Right hindlimb (tissue), 1 donor: Measurements from ENCODE around the gene TUBGCP6.
"Not testable (repeated sequence)": the region's sequence is repeated elsewhere in the genome, so short reads cannot be mapped to it uniquely, and the experiment has no call there.

Experiments
- DNase-seq: peaks from one replicate; pipeline ENCODE4 v3.0.0-alpha.2; 2018

Gene TUBGCP6

GRCh38 chr22:50178871-50179869 is 65.7 kb downstream of the TUBGCP6 start:
- DNase-seq, result peak; percentile 13

- DNase-seq, result peak; percentile 27
Observed at GRCh38 chr22:50178471-50178864, 66.4 kb downstream of the TUBGCP6 start.

DNA sequence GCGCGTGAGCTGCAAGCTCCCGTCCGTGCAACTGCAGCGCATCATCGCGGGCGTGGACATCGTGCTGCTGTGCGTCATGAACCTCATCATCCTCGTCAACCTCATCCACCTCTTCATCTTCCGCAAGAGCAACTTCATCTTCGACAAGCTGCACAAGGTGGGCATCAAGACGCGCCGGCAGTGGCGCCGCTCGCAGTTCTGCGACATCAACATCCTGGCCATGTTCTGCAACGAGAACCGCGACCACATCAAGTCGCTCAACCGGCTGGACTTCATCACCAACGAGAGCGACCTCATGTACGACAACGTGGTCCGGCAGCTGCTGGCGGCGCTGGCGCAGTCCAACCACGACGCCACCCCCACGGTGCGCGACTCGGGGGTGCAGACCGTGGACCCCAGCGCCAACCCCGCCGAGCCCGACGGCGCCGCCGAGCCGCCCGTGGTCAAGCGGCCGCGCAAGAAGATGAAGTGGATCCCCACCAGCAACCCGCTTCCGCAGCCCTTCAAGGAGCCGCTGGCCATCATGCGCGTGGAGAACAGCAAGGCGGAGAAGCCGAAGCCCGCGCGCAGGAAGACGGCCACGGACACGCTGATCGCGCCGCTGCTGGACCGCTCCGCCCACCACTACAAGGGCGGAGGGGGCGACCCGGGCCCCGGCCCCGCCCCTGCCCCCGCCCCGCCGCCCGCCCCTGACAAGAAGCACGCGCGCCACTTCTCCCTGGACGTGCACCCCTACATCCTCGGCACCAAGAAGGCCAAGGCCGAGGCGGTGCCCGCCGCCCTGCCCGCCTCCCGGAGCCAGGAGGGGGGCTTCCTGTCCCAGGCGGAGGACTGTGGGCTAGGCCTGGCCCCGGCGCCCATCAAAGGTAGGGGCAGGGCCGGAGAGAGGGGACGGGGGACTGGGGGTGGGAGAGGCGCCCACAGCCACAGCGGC is 67.0 kb downstream of the TUBGCP6 start:
- DNase-seq, result no peak

DNA sequence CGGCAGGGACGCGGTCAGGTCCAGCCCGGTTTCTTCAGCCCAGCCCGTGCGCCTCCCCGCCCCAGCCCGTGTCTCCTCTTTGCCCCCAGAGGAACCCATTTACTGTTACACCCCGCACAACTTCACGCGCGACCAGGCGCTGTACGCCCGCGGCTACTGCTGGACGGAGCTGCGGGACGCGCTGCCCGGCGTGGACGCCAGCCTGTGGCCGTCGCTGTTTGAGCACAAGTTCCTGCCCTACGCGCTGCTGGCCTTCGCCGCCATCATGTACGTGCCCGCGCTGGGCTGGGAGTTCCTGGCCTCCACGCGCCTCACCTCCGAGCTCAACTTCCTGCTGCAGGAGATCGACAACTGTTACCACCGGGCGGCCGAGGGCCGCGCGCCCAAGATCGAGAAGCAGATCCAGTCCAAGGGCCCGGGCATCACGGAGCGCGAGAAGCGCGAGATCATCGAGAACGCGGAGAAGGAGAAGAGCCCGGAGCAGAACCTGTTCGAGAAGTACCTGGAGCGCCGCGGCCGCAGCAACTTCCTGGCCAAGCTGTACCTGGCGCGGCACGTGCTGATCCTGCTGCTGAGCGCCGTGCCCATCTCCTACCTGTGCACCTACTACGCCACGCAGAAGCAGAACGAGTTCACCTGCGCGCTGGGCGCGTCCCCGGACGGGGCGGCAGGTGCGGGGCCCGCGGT is 67.8 kb downstream of the TUBGCP6 start:
- DNase-seq, result no peak

GRCh38 chr22:50175921-50176849 is 68.6 kb downstream of the TUBGCP6 start:
- no peak for DNase-seq

DNA sequence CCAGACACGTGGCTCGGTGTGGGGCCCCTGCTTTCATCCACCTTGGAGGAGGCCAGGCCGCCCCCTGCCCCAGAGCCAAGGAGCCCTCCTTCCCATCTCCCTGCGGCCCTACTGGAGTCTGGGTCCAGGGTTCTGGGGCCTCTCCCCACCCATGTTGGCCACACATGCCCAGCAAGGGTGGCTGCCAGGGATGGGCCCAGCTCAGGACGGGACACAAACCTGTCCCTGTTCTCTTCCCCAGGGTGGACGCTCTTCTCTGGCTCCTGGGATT is 69.7 kb downstream of the TUBGCP6 start:
- DNase-seq, result no peak

DNA sequence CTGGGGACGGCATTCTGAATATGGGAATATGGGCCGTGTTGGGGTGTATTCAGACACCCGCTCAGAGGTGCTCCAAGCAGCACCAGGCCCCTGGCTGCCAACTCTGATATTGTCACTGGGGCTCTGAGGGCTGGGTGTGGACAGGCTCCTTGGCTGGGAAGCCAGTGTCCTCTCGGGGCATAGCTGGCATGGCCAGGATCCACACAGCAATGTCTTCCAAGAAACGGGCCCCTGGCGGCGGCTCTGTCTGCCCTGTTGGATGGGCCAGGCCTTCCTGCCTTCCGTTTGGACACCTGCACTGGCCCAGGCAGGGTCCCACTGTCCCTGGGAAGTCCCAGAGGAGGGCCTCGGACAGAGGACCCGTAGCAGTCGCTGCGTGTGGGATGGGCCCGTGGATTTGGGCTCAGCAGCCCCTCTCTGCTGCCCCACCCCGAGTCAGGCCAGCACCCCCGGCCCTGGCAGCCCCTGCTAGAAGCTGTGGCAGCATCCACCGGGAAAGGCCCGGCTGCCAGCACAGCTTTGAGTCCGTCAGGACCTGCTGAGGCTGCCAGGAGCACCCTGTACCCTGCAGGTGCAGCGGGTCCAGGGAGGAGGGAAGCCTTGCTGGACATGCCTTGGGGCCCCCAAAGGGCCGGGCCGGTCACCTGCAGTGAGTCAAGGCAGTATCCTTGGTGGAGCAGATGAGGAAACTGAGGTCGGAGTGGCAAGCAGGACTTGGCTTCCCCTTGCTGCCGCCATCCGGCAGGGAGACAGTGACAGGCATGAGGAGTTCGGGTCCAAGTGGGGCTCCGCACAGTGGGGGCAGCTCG is 70.2 kb downstream of the TUBGCP6 start:
- DNase-seq, result no peak

DNA sequence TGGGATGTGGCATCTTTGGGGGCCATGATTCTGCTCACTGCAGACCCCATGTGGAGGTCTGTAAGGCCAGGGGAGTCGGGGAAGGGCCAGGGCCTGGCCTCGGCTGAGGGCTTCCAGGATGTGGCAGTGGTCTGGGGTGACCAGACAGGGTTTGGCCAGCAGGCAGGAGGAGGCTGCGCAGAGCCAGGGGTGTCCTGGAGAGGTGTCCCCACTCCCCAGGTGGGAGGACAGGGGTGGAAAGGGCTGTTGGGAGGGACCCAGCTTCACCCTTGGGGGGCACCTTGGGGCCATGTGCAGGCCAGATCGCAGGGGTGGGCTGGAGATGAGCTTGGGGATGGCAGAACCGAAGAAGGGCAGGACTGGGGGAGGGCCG is 70.9 kb downstream of the TUBGCP6 start:
- DNase-seq, result no peak

DNA sequence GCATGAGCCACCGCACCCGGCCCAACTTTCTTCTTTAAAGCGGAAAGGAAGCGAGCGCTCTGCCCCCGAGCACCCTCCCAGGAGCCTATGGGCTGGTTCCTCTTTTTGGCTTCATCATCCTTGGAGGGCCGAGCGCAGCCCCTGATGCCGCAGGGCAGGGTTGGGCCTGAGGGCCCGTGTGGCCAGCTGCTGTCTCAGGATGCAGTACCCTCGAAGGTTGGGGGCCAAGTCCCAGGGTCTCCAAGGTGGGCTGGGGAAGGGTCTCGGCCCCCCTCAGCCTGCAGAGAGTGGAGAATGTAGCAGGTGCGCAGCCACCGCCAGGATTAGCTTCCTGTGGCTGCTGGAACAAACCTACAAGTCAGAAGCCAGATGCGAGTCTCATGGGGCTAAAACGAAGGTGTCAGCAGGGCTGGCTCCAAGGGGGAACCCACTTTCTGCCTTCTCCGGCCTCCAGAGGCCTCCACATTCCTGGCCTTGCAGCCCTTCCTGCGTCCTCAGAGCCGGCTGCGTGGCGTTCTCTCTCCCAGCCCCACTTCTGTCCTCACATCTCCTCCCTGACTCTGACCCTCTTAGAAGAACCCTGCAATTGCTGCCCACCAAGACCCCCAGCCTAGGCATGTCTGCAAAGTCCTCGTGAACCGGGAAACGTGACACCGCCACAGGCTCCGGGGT is 71.4 kb downstream of the TUBGCP6 start:
- DNase-seq, result no peak

DNA sequence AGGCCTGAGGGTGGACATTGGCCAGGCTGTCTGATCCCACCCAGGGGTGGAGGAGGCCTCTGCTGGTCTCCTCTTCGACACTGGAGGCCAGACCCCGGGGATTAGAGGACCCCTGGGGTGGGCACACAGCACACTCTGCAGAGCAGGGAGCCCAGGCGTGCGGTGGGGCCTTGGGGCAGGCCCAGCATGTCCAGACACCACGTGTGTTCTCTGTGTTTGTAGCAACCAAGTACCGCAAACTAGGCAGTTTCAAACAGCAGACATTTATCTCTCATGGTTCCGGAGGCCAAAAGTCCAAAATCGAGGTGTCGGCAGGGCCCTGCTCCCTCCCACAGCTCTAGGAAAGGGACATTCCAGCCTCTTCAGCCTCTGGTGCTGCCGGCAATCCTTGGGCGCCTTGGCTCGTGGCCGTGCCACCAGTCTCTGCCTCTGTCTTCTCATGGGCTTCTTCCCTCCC is 72.8 kb downstream of the TUBGCP6 start:
- no peak for DNase-seq

- DNase-seq, result no peak
Observed at GRCh38 chr22:50171319-50171964, 73.4 kb downstream of the TUBGCP6 start.

DNA sequence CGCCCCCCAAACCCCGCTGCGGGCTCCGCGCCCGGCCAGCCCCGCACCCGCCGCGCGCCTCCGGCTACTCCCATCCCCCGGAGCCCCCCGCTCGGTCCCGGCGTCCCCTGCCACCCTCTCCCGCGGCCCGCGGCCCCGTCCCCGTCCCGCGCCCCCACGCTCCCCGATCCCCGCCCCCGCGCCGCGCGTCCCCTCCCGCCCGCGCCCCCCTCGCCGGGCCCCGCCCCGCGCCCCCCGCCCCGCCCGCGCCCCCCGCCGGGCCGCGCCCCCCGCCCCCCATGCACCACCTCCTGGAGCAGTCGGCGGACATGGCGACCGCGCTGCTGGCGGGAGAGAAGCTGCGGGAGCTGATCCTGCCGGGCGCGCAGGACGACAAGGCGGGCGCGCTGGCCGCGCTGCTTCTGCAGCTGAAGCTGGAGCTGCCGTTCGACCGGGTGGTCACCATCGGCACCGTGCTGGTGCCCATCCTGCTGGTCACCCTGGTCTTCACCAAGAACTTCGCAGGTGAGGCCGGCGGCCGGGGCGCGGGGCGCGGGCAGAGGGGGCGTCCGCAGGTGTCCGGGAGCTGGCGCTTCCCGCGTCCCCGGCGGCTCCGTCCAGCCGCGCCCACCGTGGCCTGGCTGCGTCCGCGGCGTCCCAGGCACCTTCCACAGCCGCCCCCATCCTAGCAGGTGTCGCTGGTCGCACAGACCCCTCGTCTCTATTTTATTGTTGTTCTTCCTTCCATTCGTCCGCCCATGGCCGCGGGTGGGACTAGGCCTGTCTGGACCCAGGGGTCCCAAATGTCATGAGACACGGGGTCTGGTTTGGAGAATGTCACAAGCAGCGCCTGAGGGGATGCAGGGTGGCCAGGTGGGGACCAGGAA is 74.1 kb downstream of the TUBGCP6 start, which contains the start of gene PANX2:
Gene PANX2 (plus strand): TSS at position 279 of the 866 bp plus-strand sequence. CDS start 0 bp downstream, at position 279.
- no peak for DNase-seq

GRCh38 chr22:50169774-50170341 is 75.0 kb downstream of the TUBGCP6 start:
- DNase-seq, result peak; percentile 29

GRCh38 chr22:50169181-50169759 is 75.6 kb downstream of the TUBGCP6 start:
- DNase-seq, result peak; percentile 15

DNA sequence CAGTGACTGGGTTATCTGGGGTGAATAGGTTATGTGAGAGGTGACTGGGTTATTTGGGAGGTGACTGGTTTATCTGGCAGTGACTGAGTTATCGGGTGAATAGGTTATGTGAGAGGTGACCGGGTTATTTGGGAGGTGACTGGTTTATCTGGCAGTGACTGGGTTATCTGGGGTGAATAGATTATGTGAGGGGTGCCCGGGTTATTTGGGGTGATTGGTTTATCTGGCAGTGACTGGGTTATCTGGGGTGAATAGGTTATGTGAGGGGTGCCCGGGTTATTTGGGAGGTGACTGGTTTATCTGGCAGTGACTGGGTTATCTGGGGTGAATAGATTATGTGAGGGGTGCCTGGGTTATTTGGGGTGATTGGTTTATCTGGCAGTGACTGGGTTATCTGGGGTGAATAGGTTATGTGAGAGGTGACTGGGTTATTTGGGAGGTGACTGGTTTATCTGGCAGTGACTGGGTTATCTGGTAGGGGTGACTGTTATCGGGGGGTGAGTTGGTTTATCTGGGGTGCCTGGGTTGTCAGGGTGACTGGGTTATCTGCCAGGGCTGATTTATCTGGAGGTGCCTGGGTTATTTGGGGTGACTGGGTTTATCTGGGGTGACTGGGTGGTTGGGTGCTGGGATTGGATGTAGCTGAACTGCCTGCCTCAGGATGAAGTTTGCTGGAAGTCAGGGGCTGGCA is 76.2 kb downstream of the TUBGCP6 start:
- DNase-seq, result not testable (repeated sequence)

DNA sequence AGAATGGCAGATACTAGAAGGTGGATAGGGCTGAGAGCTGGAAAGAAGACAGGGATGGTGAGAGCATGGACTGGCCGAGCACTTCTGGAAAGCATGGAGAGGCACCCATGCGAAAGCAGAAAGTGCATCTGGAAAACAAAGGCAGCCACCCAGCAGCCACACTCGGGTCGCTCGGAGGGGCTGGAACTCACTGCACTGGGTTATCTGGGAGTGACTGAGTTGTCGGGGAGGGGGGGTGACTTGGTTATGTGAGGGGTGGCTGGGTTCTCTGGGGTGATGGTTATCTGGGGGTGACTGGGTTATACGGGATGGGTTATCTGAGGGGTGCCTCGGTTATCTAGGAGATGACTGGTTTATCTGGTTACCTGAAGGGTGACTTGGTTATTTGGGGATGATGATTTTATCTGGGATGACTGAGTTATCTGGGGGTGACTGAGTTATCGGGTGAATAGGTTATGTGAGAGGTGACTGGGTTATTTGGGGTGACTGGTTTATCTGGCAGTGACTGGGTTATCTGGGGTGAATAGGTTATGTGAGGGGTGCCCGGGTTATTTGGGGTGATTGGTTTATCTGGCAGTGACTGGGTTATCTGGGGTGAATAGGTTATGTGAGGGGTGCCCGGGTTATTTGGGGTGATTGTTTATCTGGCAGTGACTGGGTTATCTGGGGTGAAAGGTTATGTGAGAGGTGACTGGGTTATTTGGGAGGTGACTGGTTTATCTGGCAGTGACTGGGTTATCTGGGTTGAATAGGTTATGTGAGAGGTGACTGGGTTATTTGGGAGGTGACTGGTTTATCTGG is 76.9 kb downstream of the TUBGCP6 start:
- DNase-seq, result no peak
